ENCODE data around the gene KRTAP9-1. TPM values are rescaled to one million over a fixed set of nuclear protein-coding genes. Genes with fewer than 3 reads are reported as not detected.
"Not testable (repeated sequence)": the region's sequence is repeated elsewhere in the genome, so short reads cannot be mapped to it uniquely, and the experiment has no call there.

The KRTAP9-1 gene, protein sequence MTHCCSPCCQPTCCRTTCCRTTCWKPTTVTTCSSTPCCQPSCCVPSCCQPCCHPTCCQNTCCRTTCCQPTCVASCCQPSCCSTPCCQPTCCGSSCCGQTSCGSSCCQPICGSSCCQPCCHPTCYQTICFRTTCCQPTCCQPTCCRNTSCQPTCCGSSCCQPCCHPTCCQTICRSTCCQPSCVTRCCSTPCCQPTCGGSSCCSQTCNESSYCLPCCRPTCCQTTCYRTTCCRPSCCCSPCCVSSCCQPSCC
- not detected for polyA plus RNA-seq (ENCODE audit: insufficient read length in 3 of 3)
- long read RNA-seq, donor 1, result 0 reads
- long read RNA-seq, donor 2, result 0 reads
- long read RNA-seq, donor 3, result 0 reads
- long read RNA-seq, donor 4, result 0 reads
- long read RNA-seq, donor 5, result 0 reads
- long read RNA-seq, donor 6, result 0 reads
- long read RNA-seq, donor 7, partial matches to known transcripts, result 0 of 1 reads
- long read RNA-seq, donor 7, other reads (novel, unspliced or antisense), result 0 of 1 reads
- long read RNA-seq, donor 8, result 0 reads
- long read RNA-seq, donor 9, result 0 reads
- long read RNA-seq, donor 10, result 0 reads
- long read RNA-seq, donor 11, result 0 reads
- long read RNA-seq, donor 12, result 0 reads
- long read RNA-seq, donor 13, result 0 reads
- long read RNA-seq, donor 14, result 0 reads
- long read RNA-seq, donor 15, result 0 reads
- long read RNA-seq, donor 16, result 0 reads

DNA sequence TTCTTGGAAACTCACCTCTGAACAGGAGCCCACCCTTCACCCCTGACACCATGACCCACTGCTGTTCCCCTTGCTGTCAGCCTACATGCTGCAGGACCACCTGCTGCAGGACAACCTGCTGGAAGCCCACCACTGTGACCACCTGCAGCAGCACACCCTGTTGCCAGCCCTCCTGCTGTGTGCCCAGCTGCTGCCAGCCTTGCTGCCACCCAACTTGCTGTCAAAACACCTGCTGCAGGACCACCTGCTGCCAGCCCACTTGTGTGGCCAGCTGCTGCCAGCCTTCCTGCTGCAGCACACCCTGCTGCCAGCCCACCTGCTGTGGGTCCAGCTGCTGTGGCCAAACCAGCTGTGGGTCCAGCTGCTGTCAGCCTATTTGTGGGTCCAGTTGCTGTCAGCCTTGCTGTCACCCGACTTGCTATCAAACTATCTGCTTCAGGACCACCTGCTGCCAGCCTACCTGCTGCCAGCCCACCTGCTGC is at the start of gene KRTAP9-1:
KRTAP9-1 (plus strand) TSS at position 51 of the 482 bp plus-strand sequence; CDS start at position 51, 0 bp downstream.
- not testable (repeated sequence) for DNase-seq

DNA sequence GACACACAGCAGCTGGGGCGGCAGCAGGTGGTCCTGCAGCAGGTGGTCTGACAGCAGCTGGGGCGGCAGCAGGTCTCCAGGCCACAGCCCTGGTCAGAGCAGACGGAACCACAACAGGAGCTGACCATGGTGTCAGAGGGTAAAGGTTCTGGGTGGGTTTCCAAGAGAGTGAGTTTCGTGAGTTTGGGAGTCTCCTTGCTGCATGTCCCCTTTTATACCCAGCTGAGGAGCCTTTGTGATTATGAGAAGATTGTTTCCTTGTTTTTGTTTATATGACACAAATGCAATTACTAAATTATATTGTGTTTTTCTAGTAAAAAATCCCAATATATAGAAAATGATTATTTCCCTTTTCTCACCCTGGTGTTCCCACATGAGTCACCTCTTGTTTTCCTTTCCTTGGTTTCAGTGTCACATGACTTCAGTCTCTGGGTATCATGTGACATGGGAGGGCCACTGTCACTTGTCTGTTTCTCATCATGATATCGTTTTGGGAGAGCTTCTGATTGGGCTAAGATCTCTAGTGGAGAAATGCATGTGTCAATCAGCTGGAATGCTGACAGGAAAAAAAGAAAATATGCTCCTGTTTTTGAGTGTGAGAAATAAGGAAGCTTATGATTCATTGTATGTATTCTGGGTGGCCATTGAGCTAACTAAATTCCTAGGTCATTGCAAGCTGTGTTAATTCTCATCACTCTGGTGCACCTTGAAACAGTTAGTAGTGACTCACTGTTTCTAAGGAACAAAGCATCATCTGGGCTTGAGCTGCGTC is 49.1 kb upstream of the KRTAP9-1 start, which contains the start of gene KRTAP4-6:
KRTAP4-6 (minus strand) TSS at position 185 of the 772 bp plus-strand sequence; CDS start at position 128, 57 bp downstream.
- DNase-seq, result no peak

DNA sequence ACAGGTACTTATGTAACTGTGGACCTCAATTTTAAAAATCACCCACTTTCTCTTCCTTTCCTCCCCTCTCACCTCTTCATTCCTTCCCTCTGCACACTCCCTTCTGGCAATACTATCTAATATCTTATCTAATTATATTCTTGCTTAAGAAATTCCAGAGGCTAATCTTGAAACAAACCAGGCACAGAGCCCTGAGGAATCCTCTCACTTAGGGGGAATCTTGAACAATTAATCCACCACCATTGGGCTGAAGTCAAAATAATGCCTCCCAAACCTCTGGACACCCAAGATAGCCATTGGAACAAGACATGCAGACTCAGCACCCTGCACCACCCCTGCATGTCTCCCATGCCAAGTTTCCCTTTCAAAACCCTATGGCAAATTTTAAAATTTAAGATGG is 48.3 kb upstream of the KRTAP9-1 start:
- no peak for DNase-seq

DNA sequence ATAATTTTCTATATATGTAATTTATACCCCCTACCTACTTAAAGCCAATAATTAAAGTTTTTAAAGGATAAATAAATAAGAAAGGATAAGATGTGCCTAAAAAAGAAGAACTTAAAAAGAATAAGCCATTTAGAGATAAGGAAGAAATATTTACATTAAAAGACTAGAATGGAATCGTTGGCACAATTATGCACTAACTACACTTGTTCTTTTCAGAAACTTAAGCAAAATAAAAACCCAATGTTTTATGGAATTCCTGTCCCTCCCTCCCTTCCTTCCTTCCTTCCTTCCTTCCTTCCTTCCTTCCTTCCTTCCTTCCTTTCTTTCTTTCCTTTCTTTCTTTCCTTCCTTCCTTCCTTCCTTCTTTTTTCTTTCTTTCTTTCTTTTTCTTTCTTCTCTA is 44.8 kb upstream of the KRTAP9-1 start:
- DNase-seq, result no peak

DNA sequence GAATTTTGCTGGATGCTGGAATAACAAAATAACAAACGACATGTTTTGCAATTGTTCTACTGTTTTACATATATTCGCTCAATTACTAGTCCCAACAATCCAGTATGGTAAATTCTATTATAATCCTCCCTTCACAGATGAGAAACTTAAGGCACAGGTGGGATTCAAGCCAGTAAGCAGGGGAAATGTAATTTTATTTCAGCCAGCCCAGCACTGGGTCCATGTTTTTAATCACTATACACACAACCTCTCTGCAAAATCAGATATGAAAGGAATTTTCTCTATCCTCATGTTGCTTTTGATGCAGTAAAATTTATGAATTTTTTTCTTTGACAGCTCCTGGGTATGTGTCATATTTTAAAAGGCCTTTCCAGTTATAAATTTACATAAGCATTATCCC is 44.4 kb upstream of the KRTAP9-1 start:
- no peak for DNase-seq

DNA sequence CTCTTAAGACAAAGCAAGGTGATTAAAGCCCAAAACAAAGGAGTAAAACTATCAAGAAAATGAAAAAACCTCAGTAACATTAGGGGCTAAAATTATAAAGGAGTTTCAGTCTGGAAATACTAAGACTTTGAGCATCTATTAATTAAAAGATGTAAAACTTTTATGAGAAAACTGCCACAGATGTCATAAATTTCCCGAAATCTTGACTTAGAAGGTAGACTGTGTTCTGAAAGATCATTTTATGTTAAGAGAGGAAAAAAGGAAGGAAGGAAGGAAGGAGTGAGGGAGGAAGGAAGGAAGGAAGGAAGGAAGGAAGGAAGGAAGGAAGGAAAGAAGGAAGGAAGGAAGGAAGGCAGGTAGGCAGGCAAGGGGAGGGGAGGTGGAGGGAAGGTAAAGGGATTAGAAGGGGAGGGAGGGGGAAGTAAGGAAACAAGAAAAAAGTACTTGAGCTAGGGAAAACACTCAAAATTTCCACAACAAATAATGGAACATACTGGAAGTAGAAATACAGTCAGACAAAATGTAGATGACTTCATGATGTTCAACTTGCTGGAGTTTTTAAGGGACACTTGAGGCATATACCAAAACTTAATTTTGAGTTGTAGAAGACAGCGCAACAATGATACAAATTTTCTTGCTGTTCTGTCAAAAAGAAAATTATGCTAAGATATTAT is 42.0 kb upstream of the KRTAP9-1 start:
- no peak for DNase-seq

DNA sequence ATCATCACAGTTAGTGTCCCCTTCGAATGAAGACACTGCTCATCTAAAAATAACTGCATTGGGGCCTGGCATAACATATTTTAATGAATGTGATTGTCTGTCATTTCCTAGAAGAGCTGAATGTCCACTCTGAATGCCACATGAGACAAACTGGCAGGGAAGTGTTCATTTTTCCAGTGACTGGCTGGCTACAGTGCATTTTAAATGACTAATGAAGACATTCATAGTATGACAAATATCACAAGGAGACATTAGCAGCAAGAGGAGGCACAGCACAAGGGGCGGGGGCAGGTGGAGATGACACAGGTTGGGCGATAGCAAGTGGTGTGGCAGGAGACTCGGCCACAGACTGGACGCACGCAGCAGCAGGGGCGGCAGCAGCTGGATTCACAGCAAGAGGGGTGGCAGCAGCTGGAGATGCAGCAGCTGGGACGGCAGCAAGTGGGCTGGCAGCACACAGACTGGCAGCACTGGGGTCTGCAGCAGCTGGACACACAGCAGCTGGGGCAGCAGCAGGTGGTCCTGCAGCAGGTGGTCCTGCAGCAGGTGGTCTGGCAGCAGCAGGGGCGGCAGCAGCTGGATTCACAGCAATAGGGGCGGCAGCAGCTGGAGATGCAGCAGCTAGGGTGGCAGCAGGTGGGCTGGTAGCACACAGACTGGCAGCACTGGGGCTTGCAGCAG is 40.6 kb upstream of the KRTAP9-1 start:
- DNase-seq, result not testable (repeated sequence)

DNA sequence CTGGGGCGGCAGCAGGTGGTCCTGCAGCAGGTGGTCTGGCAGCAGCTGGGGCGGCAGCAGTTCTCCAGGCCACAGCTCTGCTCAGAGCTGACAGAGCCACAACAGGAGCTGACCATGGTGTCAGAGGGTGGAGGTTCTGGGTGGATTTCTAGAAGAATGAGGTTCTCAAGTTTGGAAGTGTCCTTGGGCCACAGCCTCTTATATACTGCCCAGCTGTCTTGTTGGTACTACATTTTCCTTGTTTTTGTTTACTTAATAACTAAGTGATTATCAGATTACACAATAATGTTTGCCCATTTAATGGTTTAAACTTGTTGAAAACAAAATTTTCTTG is 40.1 kb upstream of the KRTAP9-1 start, which contains the start of gene KRTAP4-5:
KRTAP4-5 (minus strand) TSS at position 174 of the 334 bp plus-strand sequence; CDS start at position 116, 58 bp downstream.
- no peak for DNase-seq

DNA sequence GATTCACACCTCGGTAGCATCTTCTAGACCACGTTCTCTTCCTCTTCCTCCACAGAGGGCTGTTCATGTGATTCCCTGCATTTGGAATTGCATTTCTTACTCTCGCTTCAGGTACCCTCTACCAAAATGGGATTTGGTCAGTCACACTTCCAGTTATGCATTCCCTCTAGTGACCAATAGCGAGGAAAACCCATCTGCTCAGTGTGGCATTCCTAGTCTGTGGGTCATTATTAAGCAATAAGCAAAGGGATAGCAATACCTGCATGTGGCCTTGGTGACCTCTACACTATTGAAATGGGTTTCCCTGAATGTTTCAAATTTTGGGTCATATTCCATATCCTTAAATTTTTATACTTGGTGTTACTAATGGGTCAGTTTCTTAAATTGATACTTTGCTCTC is 39.7 kb upstream of the KRTAP9-1 start:
- no peak for DNase-seq

DNA sequence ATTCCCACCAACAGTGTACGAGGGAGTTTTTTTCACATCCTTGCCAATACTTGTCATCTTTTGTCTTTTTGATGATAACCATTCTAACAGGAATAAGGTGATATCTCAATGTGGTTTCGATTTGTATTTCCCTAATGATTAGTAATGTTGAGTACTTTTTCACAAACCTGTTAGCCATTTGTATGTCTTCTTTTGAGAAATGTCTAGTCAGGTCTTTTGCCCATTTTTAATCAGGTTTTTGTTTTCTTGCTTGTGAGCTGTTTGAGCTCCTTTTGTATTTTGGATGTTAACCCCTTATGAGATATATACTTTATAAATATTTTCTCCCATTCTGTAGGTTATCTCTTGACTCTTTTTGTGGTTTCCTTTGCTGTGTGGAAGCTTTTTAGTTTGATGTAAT is 38.2 kb upstream of the KRTAP9-1 start:
- no peak for DNase-seq

DNA sequence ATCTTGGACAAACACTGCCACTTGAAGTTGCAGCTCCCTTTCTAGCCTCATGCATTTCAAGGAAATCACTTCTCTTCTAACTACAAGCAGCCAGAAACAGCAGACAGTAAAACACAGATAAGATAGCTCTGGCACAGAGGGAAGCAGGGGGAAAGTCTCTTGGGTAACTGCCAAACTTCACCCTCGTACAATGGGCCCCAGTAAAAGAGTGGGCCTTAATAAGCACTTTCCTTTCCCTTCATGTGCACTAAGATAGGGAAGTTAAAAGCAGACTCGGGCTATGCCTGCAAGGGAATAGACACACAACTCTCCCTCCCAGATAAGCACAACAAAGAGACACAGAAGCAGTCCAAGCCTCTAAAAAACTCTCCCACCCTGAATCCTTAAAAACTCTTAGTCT is 35.8 kb upstream of the KRTAP9-1 start:
- no peak for DNase-seq

DNA sequence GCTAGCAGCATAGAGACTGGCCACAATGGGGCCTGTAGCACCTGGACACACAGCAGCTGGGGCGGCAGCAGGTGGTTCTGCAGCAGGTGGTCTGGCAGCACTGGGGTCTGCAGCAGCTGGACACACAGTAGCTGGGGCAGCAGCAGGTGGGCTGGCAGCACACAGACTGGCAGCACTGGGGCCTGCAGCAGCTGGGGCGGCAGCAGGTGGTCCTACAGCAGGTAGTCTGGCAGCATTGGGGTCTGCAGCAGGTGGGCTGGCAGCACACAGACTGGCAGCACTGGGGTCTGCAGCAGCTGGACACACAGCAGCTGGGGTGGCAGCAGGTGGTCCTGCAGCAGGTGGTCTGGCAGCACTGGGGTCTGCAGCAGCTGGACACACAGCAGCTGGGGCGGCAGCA is 29.5 kb upstream of the KRTAP9-1 start:
- DNase-seq, result not testable (repeated sequence)

DNA sequence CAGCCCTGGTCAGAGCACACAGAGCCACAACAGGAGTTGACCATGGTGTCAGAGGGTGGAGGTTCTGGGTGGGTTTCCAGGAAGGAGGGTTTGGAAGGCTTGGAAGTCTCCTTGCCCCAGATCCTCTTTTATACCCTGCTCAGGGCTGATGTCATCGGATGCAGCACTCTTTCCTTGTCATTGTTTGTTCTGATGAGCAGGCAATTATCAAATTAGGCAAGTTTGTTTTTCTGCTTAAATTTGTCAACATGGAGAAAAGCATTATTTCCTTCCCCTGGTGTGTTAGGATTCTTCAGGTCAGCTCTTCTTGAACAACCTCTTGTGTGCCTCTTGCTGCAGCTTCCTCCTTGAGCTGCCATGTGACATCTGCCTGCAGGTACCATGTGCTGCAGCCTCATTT is 29.0 kb upstream of the KRTAP9-1 start, which contains the start of gene KRTAP4-4:
KRTAP4-4 (minus strand) TSS at position 101 of the 400 bp plus-strand sequence; CDS start at position 44, 57 bp downstream.
- DNase-seq, result no peak

DNA sequence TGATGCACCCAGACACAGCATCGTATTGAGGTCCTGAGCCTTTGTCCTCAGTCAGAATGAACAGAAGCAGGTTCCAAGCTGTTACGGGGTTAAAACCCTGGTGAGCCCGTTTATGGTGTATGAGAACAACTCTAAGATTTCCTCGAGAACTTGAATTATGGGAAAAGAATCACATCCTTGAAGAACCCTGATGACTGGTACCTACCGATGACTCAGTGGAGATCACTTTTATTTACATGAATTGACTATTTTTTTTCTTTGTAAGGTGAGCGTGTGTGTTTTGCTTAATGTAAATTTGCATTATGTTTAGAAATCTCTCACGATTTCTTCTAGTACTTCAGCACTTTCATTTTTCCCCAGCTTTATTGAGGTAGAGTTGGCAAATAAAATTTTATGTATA is 25.9 kb upstream of the KRTAP9-1 start:
- no peak for DNase-seq

DNA sequence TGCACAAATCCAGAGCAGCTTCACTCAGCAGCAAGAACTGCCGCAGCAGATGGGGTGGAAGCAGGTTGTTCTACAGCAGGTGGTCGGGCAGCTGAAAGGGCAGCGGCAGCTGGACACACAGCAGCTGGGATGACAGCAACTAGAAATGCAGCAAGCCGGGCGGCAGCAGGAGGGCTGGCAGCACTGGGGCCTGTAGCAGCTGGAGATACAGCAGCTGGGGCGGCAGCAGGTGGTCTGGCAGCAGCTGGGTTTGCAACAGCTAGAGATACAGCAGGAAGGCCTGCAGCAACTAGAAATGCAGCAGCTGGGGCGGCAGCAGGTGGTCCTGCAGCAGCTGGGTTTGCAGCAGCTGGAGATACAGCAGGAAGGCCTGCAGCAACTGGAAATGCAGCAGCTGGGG is 22.1 kb upstream of the KRTAP9-1 start:
- no peak for DNase-seq

DNA sequence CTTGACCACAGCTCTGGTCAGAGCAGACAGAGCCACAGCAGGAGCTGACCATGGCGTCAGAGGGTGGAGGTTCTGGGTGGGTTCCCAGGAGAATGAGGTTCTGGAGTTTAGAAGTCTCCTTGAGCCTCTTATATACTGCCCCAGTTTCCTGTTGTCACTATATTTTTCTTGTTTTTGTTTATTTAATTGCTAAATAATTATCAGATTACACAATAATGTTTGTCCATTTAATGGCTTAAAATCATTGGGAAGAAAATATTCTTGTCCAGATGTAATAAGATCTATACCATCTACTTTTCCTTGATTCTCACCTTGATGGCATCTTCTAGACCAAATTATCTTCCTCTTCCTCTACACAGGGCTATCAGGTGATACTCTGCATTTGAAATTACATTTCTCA is 21.6 kb upstream of the KRTAP9-1 start, which contains the start of gene KRTAP4-3:
KRTAP4-3 (minus strand) TSS at position 101 of the 400 bp plus-strand sequence; CDS start at position 52, 49 bp downstream.
- no peak for DNase-seq

DNA sequence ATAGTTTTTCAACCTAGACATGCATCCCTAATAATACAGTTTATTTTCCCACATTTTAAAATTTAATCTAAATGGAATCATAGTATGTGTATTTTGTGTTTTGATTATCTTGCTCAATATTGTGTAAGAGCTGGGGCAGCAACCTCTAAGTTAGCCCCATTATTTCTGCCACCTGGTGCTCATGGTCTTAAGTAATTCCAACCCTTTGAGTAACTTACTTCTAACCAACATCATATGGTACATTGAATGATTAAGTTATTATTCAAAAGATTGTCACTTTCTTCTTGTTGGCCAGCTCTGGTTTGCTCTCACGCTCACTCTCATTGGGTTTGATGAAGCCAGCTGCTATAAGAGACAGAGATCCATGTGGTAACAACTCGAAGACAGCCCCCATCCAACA is 17.8 kb upstream of the KRTAP9-1 start:
- DNase-seq, result no peak

DNA sequence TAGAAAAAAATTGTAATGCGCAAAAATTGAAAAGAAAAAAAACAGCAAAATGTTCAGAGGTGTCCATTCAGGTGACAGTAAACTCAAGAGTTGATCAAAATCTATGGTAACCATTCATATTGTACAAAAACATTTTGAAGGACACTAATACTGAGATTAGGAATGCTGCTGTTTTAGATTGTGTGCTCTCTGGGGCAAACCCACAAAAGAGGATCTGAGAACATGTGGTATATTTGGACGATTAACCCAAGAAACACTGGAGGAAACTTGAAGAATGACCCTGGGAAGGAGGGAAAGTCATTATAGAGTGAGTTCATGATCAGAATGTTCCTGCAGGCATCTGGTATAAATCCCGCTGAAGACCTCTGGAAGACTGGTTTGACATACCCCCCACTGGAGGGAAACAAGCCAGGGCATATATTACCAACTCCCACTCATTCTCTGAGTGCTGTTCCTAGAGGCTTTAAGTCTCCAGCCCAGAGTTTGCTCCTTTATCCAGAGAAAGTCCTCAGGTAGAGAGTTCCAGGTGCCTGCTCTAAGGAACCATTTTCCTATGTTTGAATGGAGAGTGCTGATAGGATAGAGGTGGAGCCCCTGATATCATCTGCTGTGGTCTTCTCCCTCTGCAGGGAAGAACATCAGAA is 12.8 kb upstream of the KRTAP9-1 start:
- no peak for DNase-seq

DNA sequence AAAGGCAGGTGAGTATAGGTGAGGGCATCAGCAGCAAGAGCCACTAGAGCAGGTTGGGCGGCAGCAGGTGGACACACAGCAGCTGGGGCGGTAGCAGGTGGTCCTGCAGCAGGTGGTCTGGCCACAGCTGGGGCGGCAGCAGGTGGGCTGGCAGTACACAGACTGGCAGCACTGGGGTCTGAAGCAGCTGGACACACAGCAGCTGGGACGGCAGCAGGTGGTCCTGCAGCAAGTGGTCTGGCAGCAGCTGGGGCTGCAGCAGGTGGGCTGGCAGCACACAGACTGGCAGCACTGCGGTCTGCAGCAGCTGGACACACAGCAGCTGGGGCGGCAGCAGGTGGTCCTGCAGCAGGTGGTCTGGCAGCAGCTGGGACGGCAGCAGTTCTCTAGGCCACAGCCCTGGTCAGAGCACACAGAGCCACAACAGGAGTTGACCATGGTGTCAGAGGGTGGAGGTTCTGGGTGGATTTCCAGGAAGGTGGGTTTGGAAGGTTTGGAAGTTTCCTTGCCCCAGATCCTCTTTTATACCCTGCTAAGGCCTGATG is 11.9 kb upstream of the KRTAP9-1 start, which contains the start of gene KRTAP4-2:
KRTAP4-2 (minus strand) TSS at position 495 of the 545 bp plus-strand sequence; CDS start at position 438, 57 bp downstream.
- no peak for DNase-seq

DNA sequence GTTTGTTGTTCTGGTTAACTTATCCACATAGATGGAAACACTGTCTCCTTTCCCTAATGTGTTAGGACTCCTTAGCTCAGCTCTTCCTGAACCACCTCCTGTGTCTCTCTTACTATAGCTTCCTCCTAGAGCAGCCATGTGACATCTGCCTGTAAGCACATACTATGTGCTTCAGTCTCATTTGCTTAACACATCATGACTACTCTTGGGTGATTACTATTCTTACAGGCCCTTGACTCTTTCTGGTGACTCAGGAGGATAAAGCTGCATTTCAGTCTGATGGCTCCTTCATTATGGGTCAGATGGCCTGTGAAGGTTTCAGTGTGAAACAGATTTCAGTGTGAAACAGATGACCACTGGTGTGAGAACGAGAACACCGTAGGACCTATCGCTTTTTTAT is 11.3 kb upstream of the KRTAP9-1 start:
- DNase-seq, result no peak
